GM18520 (cell line): ENCODE measurements around the gene HYAL4.
"Not testable (repeated sequence)": the region's sequence is repeated elsewhere in the genome, so short reads cannot be mapped to it uniquely, and the experiment has no call there.

Experiments
- ATAC-seq: cut with Tn5 transposase; IDR thresholded peaks from one replicate; pipeline ENCODE4 v1.9.1; 2021; ENCODE audit not compliant: unreplicated experiment

HYAL4 gene

GRCh38 chr7:123844712-123845219 lies at the start of gene HYAL4:
Gene HYAL4 (plus strand): TSS chr7:123845169. CDS start chr7:123868274, 23,105 bp downstream.
- ATAC-seq, result no peak

DNA sequence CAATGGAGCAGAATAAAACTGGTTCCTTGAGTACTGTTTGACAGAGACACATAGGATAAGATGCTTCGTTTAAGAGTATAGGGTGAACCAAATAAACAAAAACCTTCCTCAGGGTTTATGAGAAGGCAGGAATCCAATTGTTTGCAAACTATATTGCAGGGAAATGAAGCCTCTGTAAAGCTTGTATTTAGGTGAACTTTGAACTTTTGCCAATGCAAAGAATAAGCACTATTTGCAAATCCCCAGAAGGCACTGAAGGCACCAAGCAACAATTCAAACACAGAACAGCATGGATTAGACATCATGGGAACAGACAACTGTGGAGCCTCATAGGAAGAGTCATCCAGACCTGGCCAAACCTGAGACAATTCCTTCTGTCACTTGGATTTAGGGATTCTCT lies 49.1 kb upstream of the HYAL4 start:
- ATAC-seq, result no peak

DNA sequence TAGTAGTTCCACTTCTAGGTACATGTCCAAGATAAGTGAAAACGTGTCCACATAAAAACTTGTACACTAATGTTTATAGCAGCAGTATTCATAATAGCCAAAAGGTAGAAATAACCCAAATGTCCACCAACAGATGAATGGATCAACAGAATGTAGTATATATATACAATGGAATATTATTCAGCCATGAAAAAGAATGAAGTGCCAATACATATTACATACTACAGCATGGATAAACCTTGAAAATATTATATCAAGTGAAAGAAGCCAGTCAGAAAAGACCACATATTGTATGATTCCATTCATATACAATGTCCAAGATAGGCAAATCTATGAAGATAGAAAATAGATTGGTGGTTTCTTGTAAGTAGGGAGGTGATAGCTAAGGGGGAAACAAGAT lies 48.4 kb upstream of the HYAL4 start:
- no peak for ATAC-seq

DNA sequence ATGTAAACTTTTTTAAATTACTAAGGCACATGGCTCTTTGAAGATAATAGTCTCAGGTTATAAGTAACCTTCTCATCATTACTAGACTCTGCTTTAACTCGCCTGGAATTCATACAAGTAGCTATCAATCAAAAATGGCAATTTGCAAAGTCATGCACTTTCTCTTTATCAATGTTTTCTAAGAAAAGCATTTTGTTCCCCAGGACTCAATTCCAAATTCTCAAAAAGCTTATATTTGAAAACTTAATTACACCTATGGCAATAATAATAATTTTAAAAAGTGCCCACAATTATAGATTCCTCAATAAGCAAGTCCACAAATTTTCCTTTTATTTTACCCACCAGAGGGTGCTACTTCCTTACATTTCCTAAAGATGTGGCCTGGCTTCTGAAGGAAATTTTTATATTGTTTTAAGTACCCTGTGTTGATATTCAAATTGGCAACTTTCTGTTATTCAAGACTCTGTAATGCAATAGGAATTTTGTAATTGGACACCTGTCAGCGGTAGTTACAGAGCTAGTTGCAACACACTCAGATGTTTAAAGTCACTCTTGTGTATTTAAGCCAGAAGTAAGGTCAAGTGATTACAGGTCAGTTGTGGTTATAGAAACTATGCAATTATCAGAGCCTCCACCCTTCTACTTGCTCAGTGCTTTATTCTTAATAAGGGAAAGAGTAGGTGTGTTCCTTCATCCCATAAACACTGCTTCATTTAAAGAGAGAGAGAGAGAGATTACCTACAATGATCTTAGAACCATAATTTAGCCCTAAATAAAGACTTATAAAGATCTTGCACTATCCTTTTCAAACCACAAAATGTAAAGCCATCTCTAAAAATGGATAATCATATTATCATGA lies 47.1 kb upstream of the HYAL4 start:
- no peak for ATAC-seq

- no peak for ATAC-seq
Observed at GRCh38 chr7:123798532-123799188, 46.3 kb upstream of the HYAL4 start.

DNA sequence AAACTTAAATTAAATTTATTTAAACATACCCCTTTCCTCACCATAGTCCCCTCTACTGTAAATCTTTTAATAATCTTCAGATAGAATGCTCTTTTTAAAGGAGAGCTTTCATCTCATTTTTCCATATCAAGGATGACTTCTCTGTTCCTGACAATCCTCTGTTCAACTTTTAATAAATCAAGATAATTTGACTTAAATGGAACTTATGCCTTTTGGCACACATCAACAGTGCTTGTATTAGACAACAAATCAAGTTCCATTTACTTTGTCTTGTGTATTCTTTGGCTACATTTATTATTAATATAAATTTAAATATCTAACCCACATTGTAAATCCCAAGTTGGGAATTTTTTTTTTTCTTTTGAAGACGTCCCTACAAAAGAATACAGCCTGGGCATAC lies 42.7 kb upstream of the HYAL4 start:
- no peak for ATAC-seq

DNA sequence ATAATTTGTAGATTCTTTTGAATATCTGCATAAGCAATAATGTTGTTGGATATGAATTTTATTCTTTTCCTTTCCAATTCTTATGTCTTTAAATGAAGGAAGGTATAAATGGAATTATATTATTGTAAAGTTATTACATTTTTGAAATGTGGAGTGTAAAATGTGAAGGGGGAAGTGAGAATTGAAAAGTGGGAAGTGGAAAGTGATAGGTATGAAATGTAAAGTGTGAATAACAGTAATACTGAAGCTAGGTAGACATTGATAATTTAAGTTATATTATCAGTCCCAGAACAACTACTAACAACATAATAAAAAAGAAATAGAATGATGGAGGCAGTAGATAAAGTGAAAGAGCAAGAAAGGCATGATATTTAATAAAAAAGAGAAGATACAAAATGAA lies 39.7 kb upstream of the HYAL4 start:
- ATAC-seq, result no peak

DNA sequence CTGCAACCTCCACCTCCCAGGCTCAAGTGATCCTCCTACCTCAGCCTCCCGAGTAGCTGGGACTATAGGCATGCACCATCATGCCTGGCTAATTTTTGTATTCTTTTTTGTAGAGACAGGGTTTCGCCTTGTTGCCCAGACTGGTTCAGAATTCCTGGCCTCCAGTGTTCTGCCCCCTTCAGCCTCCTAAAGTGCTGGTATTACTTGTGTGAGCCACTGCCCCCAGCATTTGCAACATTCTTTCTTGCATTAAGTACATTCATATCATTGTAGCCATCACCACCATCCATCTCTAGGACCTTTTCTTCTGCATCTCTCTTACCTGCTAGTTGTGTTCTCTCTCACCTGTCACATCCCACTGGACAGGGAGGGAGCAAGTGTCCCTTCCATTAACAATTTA lies 35.5 kb upstream of the HYAL4 start:
- ATAC-seq, result no peak

DNA sequence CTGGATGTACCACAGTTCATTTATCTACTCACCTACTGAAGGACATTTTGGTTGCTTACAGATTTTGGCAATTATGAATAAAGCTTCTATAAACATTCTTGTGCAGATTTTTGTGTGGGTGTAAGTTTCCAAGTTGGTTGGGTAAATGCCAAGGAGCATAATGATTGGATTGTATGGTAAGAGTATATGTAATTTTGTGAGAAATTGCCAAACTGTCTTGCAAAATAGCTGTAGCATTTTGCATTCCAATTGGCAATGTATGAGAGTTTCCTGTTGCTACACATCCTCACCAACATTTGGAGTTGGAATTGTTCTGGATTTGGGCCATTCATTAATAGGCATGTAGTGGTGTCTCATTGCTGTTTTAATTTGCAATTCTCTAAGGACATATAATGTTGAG lies 33.9 kb upstream of the HYAL4 start:
- no peak for ATAC-seq

GRCh38 chr7:123816916-123817315 lies 28.1 kb upstream of the HYAL4 start:
- ATAC-seq, result no peak

DNA sequence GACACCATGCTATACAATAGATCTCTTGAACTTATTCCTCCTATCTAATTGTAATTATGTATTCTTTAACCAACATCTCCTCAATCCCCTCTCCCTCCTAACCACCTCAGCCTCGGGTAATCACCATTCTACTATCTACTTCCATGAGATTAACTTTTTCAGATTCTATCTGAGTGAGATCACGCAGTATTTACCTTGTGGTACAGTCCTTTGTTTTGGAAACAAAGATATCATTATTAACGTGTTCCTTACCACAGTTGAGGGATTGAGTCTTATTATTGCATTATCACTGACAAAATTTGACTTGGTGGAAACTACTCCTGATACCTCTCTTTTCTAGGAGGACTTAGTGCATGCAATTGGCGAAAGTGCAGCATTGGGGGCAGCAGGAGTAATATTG lies 26.0 kb upstream of the HYAL4 start:
- no peak for ATAC-seq

DNA sequence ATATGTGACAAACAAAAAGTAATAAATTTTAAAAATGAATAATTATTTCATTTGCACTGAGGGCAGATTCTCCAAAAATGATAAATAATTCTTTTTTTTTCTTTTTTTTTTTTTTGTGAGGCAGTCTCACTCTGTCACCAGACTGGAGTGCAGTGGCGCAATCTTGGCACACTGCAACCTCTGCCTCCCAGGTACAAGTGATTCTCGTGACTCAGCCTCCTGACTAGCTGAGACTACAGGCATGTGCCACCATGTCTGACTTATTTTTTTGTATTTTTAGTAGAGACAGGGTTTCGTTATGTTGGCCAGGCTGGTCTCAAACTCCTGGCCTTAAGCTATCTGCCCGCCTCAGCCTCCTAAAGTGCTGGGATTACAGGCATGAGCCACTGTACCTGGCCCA lies 25.2 kb upstream of the HYAL4 start:
- ATAC-seq, result not testable (repeated sequence)

DNA sequence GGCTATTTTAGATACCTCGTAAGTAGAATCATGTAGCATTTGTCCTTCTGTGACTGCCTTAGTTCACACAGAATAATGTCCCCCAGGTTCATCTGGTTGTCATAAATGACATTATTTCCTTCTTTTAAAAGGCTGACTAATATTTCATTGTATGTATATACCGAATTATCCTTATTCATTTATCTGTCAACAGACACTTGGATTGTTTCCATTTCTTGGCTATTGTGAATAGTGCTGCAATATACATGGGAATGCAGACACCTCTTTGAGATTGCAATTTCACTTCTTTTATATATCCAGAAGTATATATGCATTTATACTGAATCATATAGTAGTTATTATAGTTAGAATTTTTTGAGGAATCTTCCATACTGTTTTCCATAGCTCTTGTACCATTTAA lies 24.1 kb upstream of the HYAL4 start:
- ATAC-seq, result no peak

DNA sequence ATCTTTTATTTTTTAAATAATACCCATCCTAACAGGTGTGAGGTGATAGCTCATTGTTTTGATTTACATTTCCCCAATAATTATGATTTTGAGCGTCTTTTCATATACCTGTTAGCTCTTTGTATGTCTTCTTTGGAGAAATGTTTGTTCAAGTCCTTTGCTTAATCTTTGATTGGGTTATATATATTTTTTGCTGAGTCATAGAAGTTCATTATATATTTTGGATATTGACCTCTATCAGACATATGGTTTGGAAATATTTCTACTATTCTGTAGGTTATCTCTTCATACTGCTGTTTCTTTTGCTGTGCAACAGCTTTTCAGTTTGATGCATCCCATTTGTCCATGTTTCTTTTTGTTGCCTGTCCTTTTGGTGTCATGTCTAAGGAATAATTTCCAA lies 23.6 kb upstream of the HYAL4 start:
- no peak for ATAC-seq

DNA sequence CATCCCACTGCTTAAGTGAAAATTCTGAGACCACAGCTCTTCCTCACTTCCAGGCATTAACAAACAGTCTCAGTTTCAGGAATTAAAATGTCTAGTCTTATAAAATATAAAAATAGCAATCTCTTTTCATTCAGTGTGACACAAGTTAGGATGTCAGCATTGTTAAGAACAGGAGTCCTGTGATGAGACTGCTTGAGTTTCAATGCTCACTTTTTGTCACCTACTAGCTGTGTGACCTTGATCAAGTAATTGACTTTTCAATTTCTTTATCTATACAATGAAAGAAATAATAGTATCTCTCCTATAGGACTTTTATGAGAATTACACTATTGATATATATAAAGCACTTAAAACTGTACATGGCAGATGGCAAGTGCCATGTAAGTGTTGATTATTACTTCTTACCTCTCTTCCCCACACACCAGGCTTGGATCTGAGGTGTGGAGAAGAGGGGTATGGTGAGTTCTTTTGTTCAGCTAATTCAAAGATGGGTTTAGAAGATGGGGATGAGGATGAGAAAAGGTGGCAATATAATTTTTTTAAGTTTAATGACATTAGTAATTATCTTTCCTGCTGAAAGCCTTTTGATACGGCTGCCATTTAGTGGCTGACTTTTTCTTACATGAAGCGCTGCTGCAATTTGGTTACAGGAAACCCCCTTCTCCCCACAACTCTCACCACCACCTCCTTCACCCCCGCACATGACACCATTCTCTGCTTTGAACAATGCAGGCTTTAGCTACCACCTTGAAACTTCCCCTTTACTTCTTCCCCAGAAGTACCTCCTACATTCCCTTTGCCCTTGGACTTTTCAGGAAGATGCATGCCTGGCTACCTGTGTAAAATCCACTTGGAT lies 20.8 kb upstream of the HYAL4 start:
- peak; percentile 90 for ATAC-seq

DNA sequence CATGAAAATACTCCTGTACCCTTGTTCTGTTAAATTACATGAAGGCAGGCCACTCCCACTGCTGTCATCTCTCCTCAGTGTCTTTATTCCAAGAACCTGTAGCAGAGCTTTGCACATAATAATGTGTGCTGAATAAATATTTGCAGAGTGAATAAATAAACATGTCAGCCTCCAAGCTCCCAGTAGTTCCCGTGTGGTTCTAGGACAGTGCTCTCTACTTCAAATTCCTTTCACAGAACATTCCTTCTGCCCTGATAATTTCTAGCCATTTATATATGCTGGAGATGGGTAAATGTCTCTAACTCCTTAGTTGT lies 20.3 kb upstream of the HYAL4 start:
- no peak for ATAC-seq

- ATAC-seq, result no peak
Observed at GRCh38 chr7:123828805-123829204, 16.2 kb upstream of the HYAL4 start.

GRCh38 chr7:123836656-123837055 lies 8.3 kb upstream of the HYAL4 start:
- ATAC-seq, result no peak

DNA sequence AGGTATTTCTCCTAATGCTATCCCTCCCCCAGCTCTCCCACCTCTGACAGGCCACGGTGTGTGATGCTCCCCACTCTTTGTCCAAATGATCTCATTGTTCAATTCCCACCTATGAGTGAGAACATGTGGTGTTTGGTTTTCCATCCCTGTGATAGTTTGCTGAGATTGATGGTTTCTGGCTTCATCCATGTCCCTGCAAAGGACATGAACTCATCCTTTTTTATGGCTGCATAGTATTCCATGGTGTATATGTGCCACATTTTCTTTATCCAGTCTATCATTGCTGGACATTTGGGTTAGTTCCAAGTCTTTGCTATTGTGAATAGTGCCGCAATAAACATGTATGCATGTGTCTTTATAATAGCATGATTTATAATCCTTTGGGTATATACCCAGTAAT lies 5.9 kb upstream of the HYAL4 start:
- ATAC-seq, result not testable (repeated sequence)

DNA sequence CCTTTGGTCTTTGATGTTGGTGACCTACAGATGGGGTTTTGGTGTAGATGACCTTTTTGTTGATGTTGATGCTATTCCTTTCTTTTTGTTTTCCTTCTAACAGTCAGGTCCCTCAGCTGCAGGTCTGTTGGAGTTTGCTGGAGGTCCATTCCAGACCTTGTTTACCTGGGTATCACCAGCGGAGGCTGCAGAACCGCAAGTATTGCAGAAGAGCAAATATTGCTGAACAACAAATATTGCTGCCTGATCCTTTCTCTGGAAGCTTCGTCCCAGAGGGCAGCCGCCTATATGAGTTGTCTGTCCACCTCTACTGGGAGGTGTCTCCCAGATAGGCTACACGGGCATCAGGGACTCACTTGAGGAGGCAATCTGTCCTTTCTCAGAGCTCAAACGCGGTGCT lies 827 bp upstream of the HYAL4 start:
- not testable (repeated sequence) for ATAC-seq

DNA sequence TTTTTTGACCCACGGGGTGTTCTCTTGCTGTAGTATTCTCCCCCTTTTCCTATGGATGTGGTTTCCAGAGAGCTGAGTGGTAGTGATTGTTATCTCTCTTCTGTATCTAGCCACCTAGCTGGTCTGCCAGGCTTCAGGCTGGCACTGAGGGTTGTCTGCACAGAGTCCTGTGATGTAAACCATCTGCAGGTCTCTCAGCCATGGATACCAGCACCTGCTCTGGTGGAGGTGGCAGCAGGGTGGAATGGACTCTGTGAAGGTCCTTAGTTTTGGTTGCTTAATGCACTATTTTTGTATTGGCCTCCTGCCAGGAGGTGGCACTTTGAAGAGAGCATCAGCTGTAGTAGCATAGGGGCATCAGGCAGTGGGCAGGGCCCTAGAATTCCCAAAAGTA lies 851 bp downstream of the HYAL4 start:
- ATAC-seq, result no peak
